Coronary artery (tissue), 2 donors: ENCODE results near the gene TCP11L2.

Experiments used
- DNase-seq: peaks from one replicate; pipeline ENCODE4 v3.0.0-alpha.2; 2017; ENCODE audit warnings: low spot score
- H3K27ac ChIP-seq, 2 donors: fragments of 200-600 bp; sonication (generic); one replicate each; pipeline ENCODE4 v1.5.1; 2016 to 2019
- H3K4me3 ChIP-seq: fragments of 200-600 bp; sonication (generic); 2 replicates; pipeline ENCODE4 v1.5.1; 2016; ENCODE audit warnings: mild to moderate bottlenecking, moderate library complexity
- CTCF ChIP-seq: fragments of 200-600 bp; sonication (generic); IDR thresholded peaks from one replicate; pipeline ENCODE4 v1.5.1; 2019; ENCODE audit warnings: antibody characterized with exemption

Gene TCP11L2

GRCh38 chr12:106353175-106353574 is 50.6 kb downstream of the TCP11L2 start:
- Histone ChIP-seq H3K27ac (no peak overlapping the region), H3K4me3 (no peak overlapping the region)
- TF ChIP-seq CTCF = no peak
- DNase-seq = no peak

- peak; percentile 97 for DNase-seq
- TF ChIP-seq CTCF = peak; percentile 82
- H3K27ac ChIP-seq = peak within 1 kb of the TSS; percentile 82 to 98
- H3K4me3 ChIP-seq = peak within 1 kb of the TSS; percentile 95
Observed at GRCh38 chr12:106357549-106358395, 55.2 kb downstream of the TCP11L2 start, which contains the start of gene POLR3B. Gene POLR3B (plus strand): TSS chr12:106357748. CDS start chr12:106357880, 132 bp downstream.

DNA sequence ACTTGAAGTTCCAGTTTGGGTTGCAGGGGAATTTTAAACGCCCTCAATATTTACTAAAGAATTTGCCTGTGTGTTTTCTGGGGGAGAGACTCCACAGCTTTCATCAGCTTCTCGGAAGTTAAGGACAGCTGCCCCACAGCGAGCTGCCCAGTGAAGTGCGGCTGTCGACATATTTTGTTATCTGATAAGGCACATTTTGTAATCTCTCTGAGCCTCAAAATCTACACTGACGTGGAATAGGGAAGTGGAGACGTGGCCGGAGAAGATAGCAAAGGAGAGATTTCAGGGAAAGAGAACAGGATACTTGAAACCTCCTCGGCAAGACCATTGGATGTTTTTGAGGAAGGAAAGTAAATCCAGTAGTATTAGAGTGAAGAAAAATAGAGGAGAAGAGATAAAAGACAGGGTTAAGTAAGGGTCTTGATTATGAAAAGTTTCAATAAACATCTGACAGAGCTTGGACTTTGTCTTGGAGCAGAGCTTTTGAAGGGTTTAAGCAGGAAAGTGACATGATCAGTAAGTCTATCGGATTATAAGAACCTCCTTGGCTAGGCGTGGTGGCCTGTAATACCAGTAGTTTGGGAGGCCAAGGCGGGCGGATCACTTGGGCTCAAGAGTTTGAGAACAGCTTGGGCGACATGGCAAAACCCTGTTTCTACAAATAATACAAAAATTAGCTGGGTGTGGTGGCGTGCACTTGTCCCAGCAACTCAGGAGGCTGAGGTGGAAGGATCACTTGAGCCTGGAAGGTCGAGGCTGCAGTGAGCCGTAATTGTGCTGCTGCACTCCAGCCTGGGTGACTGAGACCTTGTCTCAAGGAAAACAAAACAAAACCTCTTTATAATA is 56.1 kb downstream of the TCP11L2 start:
- peak overlapping the region; percentile 95 for H3K4me3 ChIP-seq
- H3K27ac ChIP-seq = peak overlapping the region; percentile 82 to 98
- DNase-seq = peak; percentile 74
- no peak for TF ChIP-seq CTCF

DNA sequence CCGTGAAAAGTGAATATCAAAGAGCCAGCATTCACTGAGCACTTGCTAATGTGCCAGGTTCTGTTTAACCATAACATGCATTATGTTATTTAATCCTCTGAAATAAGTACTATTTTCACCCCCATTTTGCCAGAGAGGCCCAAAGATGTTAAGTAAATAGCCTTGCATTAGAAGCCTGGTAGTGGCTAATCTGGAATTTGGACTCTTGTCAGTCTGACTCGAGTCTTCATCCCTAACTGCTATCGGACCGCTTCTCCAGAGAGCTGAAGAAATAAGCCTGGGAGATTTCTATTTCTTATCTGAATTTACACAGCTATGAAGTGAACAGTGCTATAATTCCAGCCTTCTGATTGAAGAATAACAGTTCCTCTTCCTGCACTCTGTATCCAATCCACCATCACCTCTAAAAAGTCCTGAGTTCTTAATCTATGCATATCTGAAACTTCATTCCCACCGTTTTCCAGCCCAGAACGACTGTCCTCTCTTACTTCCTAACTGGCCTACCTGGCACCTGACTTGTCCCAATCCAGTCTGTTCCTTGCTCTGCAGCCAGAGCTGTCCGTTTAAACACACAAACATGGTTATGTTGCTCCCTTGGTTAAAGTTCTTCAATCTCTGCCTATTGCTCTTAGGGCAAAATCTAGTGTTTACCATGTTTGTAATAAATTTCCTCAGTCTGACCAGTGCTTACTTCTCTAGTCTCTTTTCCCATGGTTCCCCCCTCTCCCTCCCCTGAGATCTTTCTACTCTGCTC is 57.3 kb downstream of the TCP11L2 start:
- H3K27ac ChIP-seq = peak overlapping the region in 1 of 2 donors; percentile 5
- DNase-seq = no peak
- H3K4me3 ChIP-seq = no peak overlapping the region
- no peak for TF ChIP-seq CTCF

GRCh38 chr12:106360400-106360994 is 58.0 kb downstream of the TCP11L2 start:
- H3K4me3 ChIP-seq = no peak overlapping the region
- no peak overlapping the region for H3K27ac ChIP-seq
- TF ChIP-seq CTCF = no peak
- no peak for DNase-seq

DNA sequence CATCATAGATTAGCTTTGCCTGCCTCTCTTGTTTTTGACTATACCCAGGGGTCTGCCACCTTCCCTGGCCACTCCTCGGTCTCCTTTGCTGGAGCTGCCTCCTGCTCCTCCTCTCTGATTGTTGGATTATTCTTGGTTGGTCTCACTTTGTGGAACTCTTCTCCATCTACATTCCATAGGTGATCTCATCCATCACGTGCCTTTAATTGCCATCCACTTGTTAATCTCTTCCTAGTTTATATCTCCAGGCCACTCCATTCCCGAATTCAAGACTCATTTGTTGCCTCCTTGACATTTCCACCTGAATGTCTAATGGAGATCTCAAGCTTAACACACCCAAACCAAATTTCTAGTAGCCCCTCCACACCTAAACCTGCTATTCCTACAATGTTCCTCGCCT is 60.4 kb downstream of the TCP11L2 start:
- TF ChIP-seq CTCF = no peak
- no peak overlapping the region for H3K4me3 ChIP-seq
- no peak overlapping the region for H3K27ac ChIP-seq
- DNase-seq = no peak
